Measurements from ENCODE around the gene ZFP14. TPM values are rescaled to one million over a fixed set of nuclear protein-coding genes. Genes with fewer than 3 reads are reported as not detected.

The ZFP14 gene
- 3.2 to 6.3 TPM (median 3.8 TPM) in 3 replicates for total RNA-seq
- long read RNA-seq, partial matches to known transcripts: 0 of 1 reads
- long read RNA-seq, other reads (novel, unspliced or antisense): 1 of 1 reads

GRCh38 chr19:36378625-36379509 is at the start of gene ZFP14:
ZFP14 (minus strand) TSS chr19:36379201; CDS start chr19:36367892, 11,309 bp downstream.
- no peaks in the 10 kb centered on the region for H3K27me3 Mint-ChIP-seq (ENCODE audit: low read depth)
- H3K9me3 Mint-ChIP-seq (ENCODE audit: low read depth): peaks cover 9% of the 10 kb centered on the region
- H3K27ac Mint-ChIP-seq (ENCODE audit: unreplicated experiment): peak within 1 kb of the TSS; percentile 90
- H3K36me3 Mint-ChIP-seq (ENCODE audit: low read depth): peaks cover 2% of the 10 kb centered on the region
- H3K4me3 Mint-ChIP-seq (ENCODE audit: unreplicated experiment): peak within 1 kb of the TSS; percentile 94
- H3K4me1 Mint-ChIP-seq (ENCODE audit: low read depth): peaks cover 14% of the 10 kb centered on the region
- peak; percentile 97 for DNase-seq (ENCODE audit: low spot score)
- TF ChIP-seq CTCF (IDR thresholded peaks at IDR 0.05): peak; percentile 65

DNA sequence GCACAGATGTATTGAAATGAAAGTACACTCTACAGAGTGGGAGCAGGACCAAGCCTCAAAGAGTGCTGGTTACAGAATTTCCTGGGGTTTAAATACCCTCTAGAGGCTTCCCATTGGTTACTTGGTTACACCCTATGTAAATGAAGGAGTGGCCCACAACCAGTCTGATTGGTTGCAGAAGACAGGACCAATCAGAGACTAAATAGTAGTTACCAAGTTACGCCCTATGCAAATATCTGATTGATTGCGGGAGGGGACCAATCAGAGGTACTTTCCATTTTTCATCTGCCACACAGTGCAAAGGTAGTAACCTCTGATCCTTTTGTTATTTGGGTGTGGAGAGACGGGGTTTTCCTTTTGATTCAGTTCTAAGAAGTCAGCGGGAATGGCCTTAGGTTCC is 44.9 kb upstream of the ZFP14 start:
- peaks cover 2% of the 10 kb centered on the region for H3K36me3 Mint-ChIP-seq (ENCODE audit: low read depth)
- H3K27ac Mint-ChIP-seq (ENCODE audit: unreplicated experiment): no peak overlapping the region
- DNase-seq (ENCODE audit: low spot score): no peak
- peaks cover under 1% of the 10 kb centered on the region for H3K4me1 Mint-ChIP-seq (ENCODE audit: low read depth)
- TF ChIP-seq CTCF (IDR thresholded peaks at IDR 0.05): no peak
- H3K9me3 Mint-ChIP-seq (ENCODE audit: low read depth): peaks cover 26% of the 10 kb centered on the region
- H3K4me3 Mint-ChIP-seq (ENCODE audit: unreplicated experiment): no peak overlapping the region
- H3K27me3 Mint-ChIP-seq (ENCODE audit: low read depth): no peaks in the 10 kb centered on the region

- H3K27ac Mint-ChIP-seq (ENCODE audit: unreplicated experiment): no peak overlapping the region
- H3K4me1 Mint-ChIP-seq (ENCODE audit: low read depth): peaks cover 18% of the 10 kb centered on the region
- H3K9me3 Mint-ChIP-seq (ENCODE audit: low read depth): peaks cover 23% of the 10 kb centered on the region
- H3K36me3 Mint-ChIP-seq (ENCODE audit: low read depth): peaks cover 5% of the 10 kb centered on the region
- H3K27me3 Mint-ChIP-seq (ENCODE audit: low read depth): no peaks in the 10 kb centered on the region
- H3K4me3 Mint-ChIP-seq (ENCODE audit: unreplicated experiment): no peak overlapping the region
- TF ChIP-seq CTCF (IDR thresholded peaks at IDR 0.05): no peak
- no peak for DNase-seq (ENCODE audit: low spot score)
Observed at GRCh38 chr19:36421749-36422481, 42.9 kb upstream of the ZFP14 start.

DNA sequence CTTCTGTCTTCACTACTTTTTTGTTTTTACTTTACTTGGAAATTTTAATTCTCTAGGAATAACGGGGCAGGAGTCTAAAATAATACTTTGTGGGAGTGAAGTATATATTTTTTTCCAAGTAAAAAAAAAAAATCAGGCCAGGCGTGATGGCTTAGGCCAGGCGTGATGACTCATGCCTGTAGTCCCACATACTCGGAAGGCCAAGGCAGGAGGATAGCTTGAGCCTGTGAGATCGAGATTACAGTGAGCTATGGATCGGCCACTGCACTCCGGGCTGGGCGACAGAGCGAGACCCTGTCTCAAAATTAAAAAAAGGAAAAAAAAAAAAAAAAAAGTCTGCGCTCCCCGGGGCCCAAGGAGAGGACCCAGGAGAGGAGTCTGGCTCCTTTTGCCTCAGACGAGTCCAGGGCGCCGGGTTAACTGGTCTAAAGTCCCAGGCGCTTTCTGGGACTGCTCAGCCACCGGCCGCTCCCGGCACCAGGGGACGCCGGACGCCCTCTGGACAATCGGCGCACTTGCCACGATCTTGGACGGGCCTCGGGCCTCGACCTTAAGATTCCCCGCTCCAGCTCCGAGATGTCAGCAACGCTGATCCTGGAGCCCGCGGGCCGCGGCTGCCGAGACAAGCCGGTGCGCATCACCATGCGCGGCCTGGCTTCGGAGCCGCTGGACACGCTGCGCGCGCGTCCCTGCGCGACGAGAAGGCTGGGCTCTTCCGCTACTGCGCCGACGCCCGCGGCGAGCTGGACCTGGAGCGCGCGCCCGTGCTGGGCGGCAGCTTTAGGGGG is 42.2 kb upstream of the ZFP14 start:
- peaks cover 20% of the 10 kb centered on the region for H3K4me1 Mint-ChIP-seq (ENCODE audit: low read depth)
- no peak for TF ChIP-seq CTCF (IDR thresholded peaks at IDR 0.05)
- H3K4me3 Mint-ChIP-seq (ENCODE audit: unreplicated experiment): no peak overlapping the region
- DNase-seq (ENCODE audit: low spot score): no peak
- H3K9me3 Mint-ChIP-seq (ENCODE audit: low read depth): peaks cover 22% of the 10 kb centered on the region
- H3K27me3 Mint-ChIP-seq (ENCODE audit: low read depth): no peaks in the 10 kb centered on the region
- peaks cover 5% of the 10 kb centered on the region for H3K36me3 Mint-ChIP-seq (ENCODE audit: low read depth)
- no peak overlapping the region for H3K27ac Mint-ChIP-seq (ENCODE audit: unreplicated experiment)

Data from chondrocyte (in vitro differentiated cells).